DOHH2 (cell line): ENCODE results near the gene NES.

Experiments used
- EZH2phosphoT487 ChIP-seq: fragments of 200-600 bp; sonication (generic); IDR thresholded peaks from 2 replicates; pipeline ENCODE4 v1.6.1; 2017; ENCODE audit warnings: borderline replicate concordance, mild to moderate bottlenecking, antibody characterized with exemption, low read length, moderate library complexity, mixed read lengths
- TF ChIP-seq, protein P1 (sequence below): fragments of 200-600 bp; sonication (generic); IDR thresholded peaks from one replicate; pipeline ENCODE4 v1.5.1; 2014; ENCODE audit warnings: antibody characterized with exemption, mild to moderate bottlenecking, low read depth, low read length; ENCODE audit not compliant: poor library complexity, severe bottlenecking

- TF ChIP-seq, protein P1, sequence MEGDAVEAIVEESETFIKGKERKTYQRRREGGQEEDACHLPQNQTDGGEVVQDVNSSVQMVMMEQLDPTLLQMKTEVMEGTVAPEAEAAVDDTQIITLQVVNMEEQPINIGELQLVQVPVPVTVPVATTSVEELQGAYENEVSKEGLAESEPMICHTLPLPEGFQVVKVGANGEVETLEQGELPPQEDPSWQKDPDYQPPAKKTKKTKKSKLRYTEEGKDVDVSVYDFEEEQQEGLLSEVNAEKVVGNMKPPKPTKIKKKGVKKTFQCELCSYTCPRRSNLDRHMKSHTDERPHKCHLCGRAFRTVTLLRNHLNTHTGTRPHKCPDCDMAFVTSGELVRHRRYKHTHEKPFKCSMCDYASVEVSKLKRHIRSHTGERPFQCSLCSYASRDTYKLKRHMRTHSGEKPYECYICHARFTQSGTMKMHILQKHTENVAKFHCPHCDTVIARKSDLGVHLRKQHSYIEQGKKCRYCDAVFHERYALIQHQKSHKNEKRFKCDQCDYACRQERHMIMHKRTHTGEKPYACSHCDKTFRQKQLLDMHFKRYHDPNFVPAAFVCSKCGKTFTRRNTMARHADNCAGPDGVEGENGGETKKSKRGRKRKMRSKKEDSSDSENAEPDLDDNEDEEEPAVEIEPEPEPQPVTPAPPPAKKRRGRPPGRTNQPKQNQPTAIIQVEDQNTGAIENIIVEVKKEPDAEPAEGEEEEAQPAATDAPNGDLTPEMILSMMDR: peak; percentile 16
- TF ChIP-seq EZH2phosphoT487: no peak
Measured at GRCh38 chr1:156684227-156684782, 7.1 kb upstream of the NES start.
